Measurements from ENCODE around the gene ZSWIM9. TPM values are rescaled to one million over a fixed set of nuclear protein-coding genes. Genes with fewer than 3 reads are reported as not detected.
A peak's percentile ranks its signal among the peaks of the same experiment; 100 is the strongest.
"Not testable (repeated sequence)": the region's sequence is repeated elsewhere in the genome, so short reads cannot be mapped to it uniquely, and the experiment has no call there.

The ZSWIM9 gene
- total RNA-seq, 1 donor from 2014 or later: 13.4 TPM

GRCh38 chr19:48239120-48239519 lies 68.6 kb downstream of the ZSWIM9 start:
- H3K36me3 Mint-ChIP-seq (ENCODE audit: low read depth): peaks cover 36% of the 10 kb centered on the region
- no peak for TF ChIP-seq CTCF (conservative IDR thresholded peaks at IDR 0.05)
- H3K9me3 Mint-ChIP-seq: no peaks in the 10 kb centered on the region
- no peak overlapping the region for H3K4me3 Mint-ChIP-seq
- no peaks in the 10 kb centered on the region for H3K27me3 Mint-ChIP-seq (ENCODE audit: low read depth)
- H3K4me1 Mint-ChIP-seq: peaks cover 1% of the 10 kb centered on the region
- no peak for DNase-seq (ENCODE audit: low read depth, low spot score)
- no peak overlapping the region for H3K27ac Mint-ChIP-seq (ENCODE audit: unreplicated experiment)

DNA sequence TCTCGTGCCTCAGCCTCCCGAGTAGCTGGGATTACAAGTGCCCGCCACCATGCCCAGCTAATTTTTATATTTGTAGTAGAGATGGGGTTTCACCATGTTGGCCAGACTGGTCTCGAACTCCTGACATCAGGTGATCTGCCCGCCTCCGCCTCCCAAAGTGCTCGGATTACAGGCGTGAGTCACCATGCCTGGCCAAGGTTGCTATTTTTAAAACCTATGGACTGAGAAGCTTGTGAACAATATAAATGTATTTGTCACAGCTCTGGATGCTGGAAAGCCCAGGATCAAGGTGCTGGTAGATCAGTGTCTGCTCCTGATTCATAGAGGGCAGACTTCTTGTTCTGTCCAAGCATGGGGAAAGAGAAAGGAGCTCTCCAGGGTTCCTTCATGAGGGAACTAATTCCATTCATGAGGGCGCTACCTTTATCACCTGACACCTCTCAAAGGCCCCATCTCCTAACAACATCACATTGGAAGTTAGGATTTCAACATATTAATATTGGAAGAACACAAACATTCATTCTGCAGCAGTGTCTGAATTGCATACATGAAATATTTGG lies 69.2 kb downstream of the ZSWIM9 start:
- Mint-ChIP-seq H3K4me1 (peaks cover 6% of the 10 kb centered on the region), H3K9me3 (no peaks in the 10 kb centered on the region), H3K4me3 (no peak overlapping the region), H3K27ac (ENCODE audit: unreplicated experiment) (no peak overlapping the region), H3K27me3 (ENCODE audit: low read depth) (no peaks in the 10 kb centered on the region), H3K36me3 (ENCODE audit: low read depth) (peaks cover 35% of the 10 kb centered on the region)
- TF ChIP-seq CTCF (conservative IDR thresholded peaks at IDR 0.05): no peak
- DNase-seq (ENCODE audit: low read depth, low spot score): no peak

GRCh38 chr19:48241771-48242170 lies 71.3 kb downstream of the ZSWIM9 start:
- peaks cover 33% of the 10 kb centered on the region for H3K36me3 Mint-ChIP-seq (ENCODE audit: low read depth)
- DNase-seq (ENCODE audit: low read depth, low spot score); H3K4me1 Mint-ChIP-seq; H3K4me3 Mint-ChIP-seq; H3K27me3 Mint-ChIP-seq (ENCODE audit: low read depth); H3K9me3 Mint-ChIP-seq; H3K27ac Mint-ChIP-seq (ENCODE audit: unreplicated experiment): not testable (repeated sequence)

DNA sequence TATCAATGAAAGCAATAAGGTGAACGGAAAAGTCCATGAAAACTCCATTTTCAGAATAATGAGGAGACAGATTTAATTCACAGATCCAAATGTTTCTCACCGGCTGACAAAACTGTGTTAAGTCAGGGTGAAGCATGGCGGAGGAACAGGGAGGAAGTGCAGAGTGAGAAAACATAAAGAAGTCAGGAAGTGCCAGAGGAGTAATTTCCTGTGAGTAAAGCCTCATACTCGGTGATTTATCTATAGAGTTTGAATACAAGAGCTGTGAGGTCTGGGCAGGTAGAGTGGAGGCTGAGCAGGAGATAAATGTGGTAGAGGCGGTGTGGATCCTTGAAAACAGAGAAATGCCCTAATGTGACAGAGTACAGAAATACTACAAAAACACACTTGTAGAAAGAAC lies 73.8 kb downstream of the ZSWIM9 start:
- Mint-ChIP-seq H3K36me3 (ENCODE audit: low read depth) (peaks cover 28% of the 10 kb centered on the region), H3K9me3 (no peaks in the 10 kb centered on the region), H3K27ac (ENCODE audit: unreplicated experiment) (peak overlapping the region; percentile 16), H3K4me1 (peaks cover 6% of the 10 kb centered on the region), H3K27me3 (ENCODE audit: low read depth) (no peaks in the 10 kb centered on the region), H3K4me3 (no peak overlapping the region)
- DNase-seq (ENCODE audit: low read depth, low spot score): no peak
- no peak for TF ChIP-seq CTCF (conservative IDR thresholded peaks at IDR 0.05)

GRCh38 chr19:48246101-48246500 lies 75.6 kb downstream of the ZSWIM9 start:
- Mint-ChIP-seq H3K27ac (ENCODE audit: unreplicated experiment) (no peak overlapping the region), H3K4me1 (peaks cover 21% of the 10 kb centered on the region), H3K36me3 (ENCODE audit: low read depth) (peaks cover 21% of the 10 kb centered on the region), H3K9me3 (no peaks in the 10 kb centered on the region), H3K27me3 (ENCODE audit: low read depth) (no peaks in the 10 kb centered on the region), H3K4me3 (no peak overlapping the region)
- DNase-seq (ENCODE audit: low read depth, low spot score): no peak
- no peak for TF ChIP-seq CTCF (conservative IDR thresholded peaks at IDR 0.05)

- peaks cover 21% of the 10 kb centered on the region for H3K4me1 Mint-ChIP-seq
- no peaks in the 10 kb centered on the region for H3K27me3 Mint-ChIP-seq (ENCODE audit: low read depth)
- no peak for TF ChIP-seq CTCF (conservative IDR thresholded peaks at IDR 0.05)
- no peak overlapping the region for H3K4me3 Mint-ChIP-seq
- H3K27ac Mint-ChIP-seq (ENCODE audit: unreplicated experiment): no peak overlapping the region
- no peaks in the 10 kb centered on the region for H3K9me3 Mint-ChIP-seq
- H3K36me3 Mint-ChIP-seq (ENCODE audit: low read depth): peaks cover 13% of the 10 kb centered on the region
- no peak for DNase-seq (ENCODE audit: low read depth, low spot score)
Measured at GRCh38 chr19:48247212-48247611, 76.7 kb downstream of the ZSWIM9 start.

Other genes starting within 250 kb of the ZSWIM9 start
- gene BSPH1, start 178.5 kb upstream of the ZSWIM9 start, total RNA-seq: not detected in 2 replicates
- not detected in 2 replicates for gene ELSPBP1, start 176.0 kb upstream of the ZSWIM9 start, total RNA-seq
- gene CABP5, start 126.6 kb upstream of the ZSWIM9 start, total RNA-seq: not detected in 2 replicates
- gene PLA2G4C, start 59.9 kb upstream of the ZSWIM9 start, total RNA-seq: 1.1 and 2.0 TPM in 2 replicates
- gene LIG1, start 336 bp upstream of the ZSWIM9 start, total RNA-seq: 144 and 156 TPM in 2 replicates
- gene CARD8, start 85.2 kb downstream of the ZSWIM9 start, total RNA-seq: 65.8 and 73.8 TPM in 2 replicates
- gene ZNF114, start 99.4 kb downstream of the ZSWIM9 start, total RNA-seq: 9.8 and 11.2 TPM in 2 replicates
- gene EMP3, start 154.9 kb downstream of the ZSWIM9 start, total RNA-seq: 27.4 and 30.5 TPM in 2 replicates
- 6.8 and 8.4 TPM in 2 replicates for gene TMEM143, start 193.3 kb downstream of the ZSWIM9 start, total RNA-seq
- not detected in 2 replicates for gene SYNGR4, start 193.7 kb downstream of the ZSWIM9 start, total RNA-seq
- gene KDELR1, start 220.9 kb downstream of the ZSWIM9 start, total RNA-seq: 163 and 172 TPM in 2 replicates
- 0.68 and 0.75 TPM in 2 replicates for gene GRIN2D, start 223.0 kb downstream of the ZSWIM9 start, total RNA-seq

All from neural crest cell (in vitro differentiated cells).